ENCODE results near the gene PSTPIP1.

- TF ChIP-seq, protein P1, sequence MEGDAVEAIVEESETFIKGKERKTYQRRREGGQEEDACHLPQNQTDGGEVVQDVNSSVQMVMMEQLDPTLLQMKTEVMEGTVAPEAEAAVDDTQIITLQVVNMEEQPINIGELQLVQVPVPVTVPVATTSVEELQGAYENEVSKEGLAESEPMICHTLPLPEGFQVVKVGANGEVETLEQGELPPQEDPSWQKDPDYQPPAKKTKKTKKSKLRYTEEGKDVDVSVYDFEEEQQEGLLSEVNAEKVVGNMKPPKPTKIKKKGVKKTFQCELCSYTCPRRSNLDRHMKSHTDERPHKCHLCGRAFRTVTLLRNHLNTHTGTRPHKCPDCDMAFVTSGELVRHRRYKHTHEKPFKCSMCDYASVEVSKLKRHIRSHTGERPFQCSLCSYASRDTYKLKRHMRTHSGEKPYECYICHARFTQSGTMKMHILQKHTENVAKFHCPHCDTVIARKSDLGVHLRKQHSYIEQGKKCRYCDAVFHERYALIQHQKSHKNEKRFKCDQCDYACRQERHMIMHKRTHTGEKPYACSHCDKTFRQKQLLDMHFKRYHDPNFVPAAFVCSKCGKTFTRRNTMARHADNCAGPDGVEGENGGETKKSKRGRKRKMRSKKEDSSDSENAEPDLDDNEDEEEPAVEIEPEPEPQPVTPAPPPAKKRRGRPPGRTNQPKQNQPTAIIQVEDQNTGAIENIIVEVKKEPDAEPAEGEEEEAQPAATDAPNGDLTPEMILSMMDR (IDR thresholded peaks at IDR 0.05) = no peak
- TF ChIP-seq POLR2A (IDR thresholded peaks at IDR 0.05; ENCODE audit: low read length) (peak; percentile 27; the same call in 1 of the 2 replicates), KDM1A (IDR thresholded peaks at IDR 0.05; ENCODE audit: low read depth) (no peak), BHLHE40 (IDR thresholded peaks at IDR 0.05; ENCODE audit: low read depth, low read length) (no peak), ZC3H11A (IDR thresholded peaks at IDR 0.05) (no peak), MYC (IDR thresholded peaks at IDR 0.05; ENCODE audit: borderline replicate concordance, low read length) (no peak), MAX (IDR thresholded peaks at IDR 0.05) (no peak), TP53 (CRISPR knock-in tag; IDR thresholded peaks at IDR 0.05) (no peak), CBX8 (IDR thresholded peaks at IDR 0.05) (no peak), JUN (IDR thresholded peaks at IDR 0.05) (no peak), EP300 (IDR thresholded peaks at IDR 0.05) (no peak), MAFK (IDR thresholded peaks at IDR 0.05; ENCODE audit: partially characterized antibody) (no peak)
- TF ChIP-seq, protein P2, sequence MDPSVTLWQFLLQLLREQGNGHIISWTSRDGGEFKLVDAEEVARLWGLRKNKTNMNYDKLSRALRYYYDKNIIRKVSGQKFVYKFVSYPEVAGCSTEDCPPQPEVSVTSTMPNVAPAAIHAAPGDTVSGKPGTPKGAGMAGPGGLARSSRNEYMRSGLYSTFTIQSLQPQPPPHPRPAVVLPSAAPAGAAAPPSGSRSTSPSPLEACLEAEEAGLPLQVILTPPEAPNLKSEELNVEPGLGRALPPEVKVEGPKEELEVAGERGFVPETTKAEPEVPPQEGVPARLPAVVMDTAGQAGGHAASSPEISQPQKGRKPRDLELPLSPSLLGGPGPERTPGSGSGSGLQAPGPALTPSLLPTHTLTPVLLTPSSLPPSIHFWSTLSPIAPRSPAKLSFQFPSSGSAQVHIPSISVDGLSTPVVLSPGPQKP (IDR thresholded peaks at IDR 0.05; ENCODE audit: low read depth, low read length) = no peak
- TF ChIP-seq, protein P3, sequence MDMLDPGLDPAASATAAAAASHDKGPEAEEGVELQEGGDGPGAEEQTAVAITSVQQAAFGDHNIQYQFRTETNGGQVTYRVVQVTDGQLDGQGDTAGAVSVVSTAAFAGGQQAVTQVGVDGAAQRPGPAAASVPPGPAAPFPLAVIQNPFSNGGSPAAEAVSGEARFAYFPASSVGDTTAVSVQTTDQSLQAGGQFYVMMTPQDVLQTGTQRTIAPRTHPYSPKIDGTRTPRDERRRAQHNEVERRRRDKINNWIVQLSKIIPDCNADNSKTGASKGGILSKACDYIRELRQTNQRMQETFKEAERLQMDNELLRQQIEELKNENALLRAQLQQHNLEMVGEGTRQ (IDR thresholded peaks at IDR 0.05) = peak; percentile 53
These were observed 88.6 kb downstream of the PSTPIP1 start for GRCh38 chr15:77083381-77084160.
